HEK293 (cell line): ENCODE data around the gene PARP11.

Source experiments
- CTCF ChIP-seq: fragments of 450-650 bp; formaldehyde crosslinking; IDR thresholded peaks from 2 replicates; pipeline ENCODE4 v1.5.1; 2016; ENCODE audit warnings: missing biosample characterization, missing genetic modification characterization
- ZBTB21 ChIP-seq: fragments of 450-650 bp; formaldehyde crosslinking; IDR thresholded peaks from 2 replicates; pipeline ENCODE4 v1.5.1; 2017; ENCODE audit warnings: missing biosample characterization, missing genetic modification characterization
- ZBTB44 ChIP-seq: fragments of 450-650 bp; IDR thresholded peaks from 2 replicates; pipeline ENCODE4 v1.5.1; 2018; ENCODE audit warnings: missing biosample characterization, mild to moderate bottlenecking, missing genetic modification characterization
- ZNF274 ChIP-seq, 2 experiments: fragments of 200-500 bp in 1 of 2; fragments of 450-650 bp in 1 of 2; sonication (Bioruptor generic) in 1 of 2; formaldehyde crosslinking in 1 of 2; IDR thresholded peaks; 2 replicates each; pipeline versions ENCODE4 v1.5.1 to v1.6.1; 2014 to 2016; ENCODE audit warnings: borderline replicate concordance in 1 of 2, inconsistent platforms in 1 of 2, low read length in 1 of 2, missing biosample characterization in 1 of 2, missing genetic modification characterization in 1 of 2
- ZNF391 ChIP-seq: fragments of 450-650 bp; formaldehyde crosslinking; IDR thresholded peaks from 2 replicates; pipeline ENCODE4 v1.5.1; 2016; ENCODE audit warnings: low read depth, missing biosample characterization, missing genetic modification characterization, borderline replicate concordance

- TF ChIP-seq ZNF274 (IDR thresholded peaks at IDR 0.05; ENCODE audit: low read length): no peak
- TF ChIP-seq ZNF274 (tag by site-specific recombination; IDR thresholded peaks at IDR 0.05; ENCODE audit: borderline replicate concordance): no peak
- no peak for TF ChIP-seq ZNF391 (tag by site-specific recombination)
- no peak for TF ChIP-seq ZBTB44 (tag by site-specific recombination)
- no peak for TF ChIP-seq CTCF (tag by site-specific recombination)
- no peak for TF ChIP-seq ZBTB21 (tag by site-specific recombination)
These were observed 6.6 kb upstream of the PARP11 start for GRCh38 chr12:3879846-3880245.
